ENCODE data around the gene GLYR1. TPM values are rescaled to one million over a fixed set of nuclear protein-coding genes. Genes with fewer than 3 reads are reported as not detected.

Gene GLYR1
- total and polyA plus RNA-seq, 2 of the 4 experiments (the other 2 are of a cell fraction): 26.0 to 54.2 TPM

DNA sequence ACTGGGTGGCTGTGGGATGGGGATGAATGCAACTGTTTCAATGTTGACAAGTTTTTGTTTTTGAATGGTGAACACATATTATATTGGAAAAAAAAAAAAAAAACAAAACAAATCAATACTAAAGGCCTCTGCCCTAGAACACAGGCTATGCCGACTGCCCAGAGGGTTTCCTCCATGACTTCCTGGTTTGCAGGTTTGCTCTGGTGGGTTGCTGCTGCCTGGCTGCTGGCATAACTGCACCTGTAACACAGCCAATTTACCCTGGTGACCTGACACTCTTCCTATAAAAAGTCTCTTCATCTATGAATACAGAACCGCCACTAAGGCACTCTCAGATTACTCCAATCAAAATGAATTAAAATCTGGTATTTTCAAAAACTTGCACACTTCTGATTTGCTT, 10.4 kb downstream of the GLYR1 start:
- Histone ChIP-seq H3K4ac (ENCODE audit: low read depth, low read length) (no peak overlapping the region), H3K4me1 (ENCODE audit: control insufficient read depth, insufficient read depth, low read length) (no peaks in the 10 kb centered on the region), H2AK9ac (replicated peaks; ENCODE audit: low read depth, low read length, poor library complexity) (no peak overlapping the region), H4K20me1 (ENCODE audit: insufficient read depth, low read length) (peaks cover 26% of the 10 kb centered on the region), H3K36me3 (ENCODE audit: control insufficient read depth, insufficient read depth, low read length) (peaks cover 62% of the 10 kb centered on the region), H3K4me2 (ENCODE audit: low read depth, low read length) (no peak overlapping the region), H3K27me3 (ENCODE audit: control insufficient read depth, insufficient read depth, low read length) (no peaks in the 10 kb centered on the region), H2BK5ac (ENCODE audit: low read depth, low read length, poor library complexity, severe bottlenecking) (no peak overlapping the region), H3K4me3 (ENCODE audit: insufficient read depth, low read depth, low read length) (no peak overlapping the region), H4K8ac (ENCODE audit: low read depth in 2 of 2, low read length in 2 of 2) (no peak overlapping the region), H4K5ac (ENCODE audit: low read depth, low read length) (no peak overlapping the region), H3K14ac (replicated peaks; ENCODE audit: low read depth, low read length) (no peak overlapping the region), H2AFZ (replicated peaks; ENCODE audit: low read length, poor library complexity) (no peak overlapping the region), H4K91ac (ENCODE audit: insufficient read depth, low read depth, low read length) (no peak overlapping the region), H2AK5ac (ENCODE audit: low read depth, low read length) (no peak overlapping the region), H3K9me3 (ENCODE audit: control insufficient read depth, insufficient read depth, low read length) (no peaks in the 10 kb centered on the region), H3K18ac (ENCODE audit: low read depth, low read length) (no peak overlapping the region), H3K9ac (ENCODE audit: low read depth, low read length) (no peak overlapping the region), H3K79me1 (ENCODE audit: low read depth in 1 of 2, low read length in 2 of 2) (peaks cover 45 to 66% of the 10 kb centered on the region in 2 experiments), H2BK20ac (ENCODE audit: low read depth, low read length) (no peak overlapping the region), H3K9me1 (ENCODE audit: insufficient read depth, low read length) (no peaks in the 10 kb centered on the region), H3K56ac (ENCODE audit: extremely low read depth, insufficient read depth, low read length) (no peak overlapping the region), H3K23ac (ENCODE audit: low read depth, low read length) (no peak overlapping the region), H2BK15ac (ENCODE audit: low read depth, low read length) (no peak overlapping the region), H3K27ac (ENCODE audit: insufficient read depth, low read length) (no peak overlapping the region), H2BK120ac (ENCODE audit: low read depth, low read length) (no peak overlapping the region)
- dilution Hi-C loops (cut with HindIII; ENCODE audit: low sequenced_read_pairs, unreplicated experiment) (no loop called here), in situ Hi-C loops (cut with MboI; ENCODE audit: low sequenced_read_pairs) (no loop called here), intact Hi-C loops (cut with micrococcal nuclease) (no loop called here)
- DNase-seq (no peak), ATAC-seq (ENCODE audit: low read depth) (no peak)
- BruUV-seq (replicated peaks): no TSS peak
- TF ChIP-seq RAD21 (IDR thresholded peaks at IDR 0.05; ENCODE audit: low read length): no peak
- TF ChIP-seq POLR2A (IDR thresholded peaks at IDR 0.05; ENCODE audit: low read depth, low read length): no peak
- TF ChIP-seq, protein P1, sequence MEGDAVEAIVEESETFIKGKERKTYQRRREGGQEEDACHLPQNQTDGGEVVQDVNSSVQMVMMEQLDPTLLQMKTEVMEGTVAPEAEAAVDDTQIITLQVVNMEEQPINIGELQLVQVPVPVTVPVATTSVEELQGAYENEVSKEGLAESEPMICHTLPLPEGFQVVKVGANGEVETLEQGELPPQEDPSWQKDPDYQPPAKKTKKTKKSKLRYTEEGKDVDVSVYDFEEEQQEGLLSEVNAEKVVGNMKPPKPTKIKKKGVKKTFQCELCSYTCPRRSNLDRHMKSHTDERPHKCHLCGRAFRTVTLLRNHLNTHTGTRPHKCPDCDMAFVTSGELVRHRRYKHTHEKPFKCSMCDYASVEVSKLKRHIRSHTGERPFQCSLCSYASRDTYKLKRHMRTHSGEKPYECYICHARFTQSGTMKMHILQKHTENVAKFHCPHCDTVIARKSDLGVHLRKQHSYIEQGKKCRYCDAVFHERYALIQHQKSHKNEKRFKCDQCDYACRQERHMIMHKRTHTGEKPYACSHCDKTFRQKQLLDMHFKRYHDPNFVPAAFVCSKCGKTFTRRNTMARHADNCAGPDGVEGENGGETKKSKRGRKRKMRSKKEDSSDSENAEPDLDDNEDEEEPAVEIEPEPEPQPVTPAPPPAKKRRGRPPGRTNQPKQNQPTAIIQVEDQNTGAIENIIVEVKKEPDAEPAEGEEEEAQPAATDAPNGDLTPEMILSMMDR (conservative IDR thresholded peaks at IDR 0.05; ENCODE audit: low read depth, low read length): no peak
- TF ChIP-seq RCOR1 (IDR thresholded peaks at IDR 0.05; ENCODE audit: insufficient replicate concordance, low read length): no peak
- TF ChIP-seq MXI1 (IDR thresholded peaks at IDR 0.05; ENCODE audit: borderline replicate concordance, low read depth, low read length): no peak
- no peak for TF ChIP-seq FOS (IDR thresholded peaks at IDR 0.05; ENCODE audit: low read depth, low read length)
- no peak for TF ChIP-seq RFX5 (IDR thresholded peaks at IDR 0.05; ENCODE audit: low read depth, low read length)
- no peak for TF ChIP-seq CEBPB (IDR thresholded peaks at IDR 0.05; ENCODE audit: low read depth, low read length)
- TF ChIP-seq SMC3 (IDR thresholded peaks at IDR 0.05; ENCODE audit: low read depth, low read length): no peak
- no peak for TF ChIP-seq USF2 (IDR thresholded peaks at IDR 0.05; ENCODE audit: low read depth, low read length)
- no peak for TF ChIP-seq CHD1 (IDR thresholded peaks at IDR 0.05; ENCODE audit: low read depth, low read length)
- TF ChIP-seq MAFK (IDR thresholded peaks at IDR 0.05; ENCODE audit: low read depth, low read length): no peak
- TF ChIP-seq MAZ (IDR thresholded peaks at IDR 0.05; ENCODE audit: borderline replicate concordance, low read depth, low read length): no peak
- TF ChIP-seq NFE2L2 (IDR thresholded peaks at IDR 0.05; ENCODE audit: low read depth, low read length): no peak
- no peak for TF ChIP-seq BHLHE40 (IDR thresholded peaks at IDR 0.05; ENCODE audit: low read depth, low read length)
- POLR2A ChIA-PET (ENCODE audit: unreplicated experiment): no interaction called here
- CTCF ChIA-PET: no interaction called here
- no CpG with 5 or more reads among the region's 2 CpGs for WGBS, 2 experiments (ENCODE audit: extremely low coverage in 2 of 2, insufficient read length in 1 of 2)
